ENCODE data around the gene CD22. TPM values are rescaled to one million over a fixed set of nuclear protein-coding genes. Genes with fewer than 3 reads are reported as not detected.

Gene CD22
- total RNA-seq, 1 experiment from 2014 or later = not detected

DNA sequence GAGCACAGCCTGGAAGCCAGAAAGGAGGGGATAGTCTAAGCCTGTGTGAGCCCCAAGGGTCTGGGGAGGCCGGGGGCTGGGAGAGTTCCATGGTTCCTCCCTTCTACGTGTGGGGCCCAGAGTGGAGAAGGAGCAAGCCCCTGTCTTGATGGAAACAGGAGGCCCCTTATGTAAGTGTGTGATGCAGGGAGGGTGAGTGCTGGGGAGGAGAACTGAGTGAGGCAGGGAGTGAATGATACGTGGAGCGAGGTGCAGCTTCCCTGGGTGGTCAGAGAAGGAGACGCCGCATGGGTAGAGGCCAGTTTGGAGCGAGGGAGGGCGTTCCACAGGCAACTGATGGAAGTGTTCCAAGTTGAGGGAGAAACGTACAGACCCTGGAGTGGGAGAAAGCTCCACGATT is 21.1 kb upstream of the CD22 start:
- intact Hi-C loops (cut with micrococcal nuclease; ENCODE audit: unreplicated experiment) = no loop called here
- CTCF ChIA-PET = no interaction called here
- H3K4me1 ChIP-seq (ENCODE audit: insufficient read depth, low read length, poor library complexity, severe bottlenecking) = no peaks in the 10 kb centered on the region
- H3K4me3 ChIP-seq (ENCODE audit: low read depth, low read length, poor library complexity, severe bottlenecking) = no peak overlapping the region
- TF ChIP-seq, protein P1, sequence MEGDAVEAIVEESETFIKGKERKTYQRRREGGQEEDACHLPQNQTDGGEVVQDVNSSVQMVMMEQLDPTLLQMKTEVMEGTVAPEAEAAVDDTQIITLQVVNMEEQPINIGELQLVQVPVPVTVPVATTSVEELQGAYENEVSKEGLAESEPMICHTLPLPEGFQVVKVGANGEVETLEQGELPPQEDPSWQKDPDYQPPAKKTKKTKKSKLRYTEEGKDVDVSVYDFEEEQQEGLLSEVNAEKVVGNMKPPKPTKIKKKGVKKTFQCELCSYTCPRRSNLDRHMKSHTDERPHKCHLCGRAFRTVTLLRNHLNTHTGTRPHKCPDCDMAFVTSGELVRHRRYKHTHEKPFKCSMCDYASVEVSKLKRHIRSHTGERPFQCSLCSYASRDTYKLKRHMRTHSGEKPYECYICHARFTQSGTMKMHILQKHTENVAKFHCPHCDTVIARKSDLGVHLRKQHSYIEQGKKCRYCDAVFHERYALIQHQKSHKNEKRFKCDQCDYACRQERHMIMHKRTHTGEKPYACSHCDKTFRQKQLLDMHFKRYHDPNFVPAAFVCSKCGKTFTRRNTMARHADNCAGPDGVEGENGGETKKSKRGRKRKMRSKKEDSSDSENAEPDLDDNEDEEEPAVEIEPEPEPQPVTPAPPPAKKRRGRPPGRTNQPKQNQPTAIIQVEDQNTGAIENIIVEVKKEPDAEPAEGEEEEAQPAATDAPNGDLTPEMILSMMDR (conservative IDR thresholded peaks at IDR 0.05; ENCODE audit: low read depth, low read length) = no peak
- TF ChIP-seq EZH2 (IDR thresholded peaks at IDR 0.05; ENCODE audit: borderline replicate concordance, low read depth, low read length, poor library complexity, severe bottlenecking) = no peak
- H3K27ac ChIP-seq (ENCODE audit: low read depth, low read length, poor library complexity, severe bottlenecking) = no peak overlapping the region
- POLR2A ChIA-PET (ENCODE audit: low non-redundant PET) = no interaction called here
- no peak for DNase-seq (ENCODE audit: low spot score)
- no peaks in the 10 kb centered on the region for H3K9me3 ChIP-seq (ENCODE audit: low read depth, low read length, poor library complexity, severe bottlenecking)
- no peaks in the 10 kb centered on the region for H3K27me3 ChIP-seq (replicated peaks; ENCODE audit: insufficient read depth, low read depth, low read length, poor library complexity)
- no TSS peak for BruUV-seq (replicated peaks)
- no peaks in the 10 kb centered on the region for H3K36me3 ChIP-seq (ENCODE audit: insufficient read depth, low read length, poor library complexity, severe bottlenecking)

DNA sequence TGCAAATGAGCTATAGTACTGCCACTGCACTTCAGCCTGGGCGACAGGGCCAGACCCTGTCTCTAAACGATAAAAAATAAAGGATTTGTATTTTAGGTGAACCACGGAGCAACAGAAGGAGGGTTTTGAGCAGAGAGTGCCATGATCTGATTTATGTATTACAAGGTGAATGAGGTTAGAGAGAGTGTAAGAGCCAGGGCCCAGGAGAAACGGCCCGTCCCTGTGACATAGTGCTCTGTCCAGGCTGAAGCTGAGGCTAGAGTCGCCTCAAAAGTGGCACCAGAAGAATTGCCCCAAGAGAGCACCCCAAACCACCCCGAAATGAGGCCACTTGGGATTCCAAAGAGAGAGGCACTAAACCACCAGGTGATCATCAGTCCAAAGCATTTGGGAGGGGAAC is 20.1 kb upstream of the CD22 start:
- DNase-seq (ENCODE audit: low spot score) = no peak
- Histone ChIP-seq H3K9me3 (ENCODE audit: low read depth, low read length, poor library complexity, severe bottlenecking) (no peaks in the 10 kb centered on the region), H3K4me3 (ENCODE audit: low read depth, low read length, poor library complexity, severe bottlenecking) (no peak overlapping the region), H3K27ac (ENCODE audit: low read depth, low read length, poor library complexity, severe bottlenecking) (no peak overlapping the region), H3K36me3 (ENCODE audit: insufficient read depth, low read length, poor library complexity, severe bottlenecking) (no peaks in the 10 kb centered on the region), H3K27me3 (replicated peaks; ENCODE audit: insufficient read depth, low read depth, low read length, poor library complexity) (no peaks in the 10 kb centered on the region), H3K4me1 (ENCODE audit: insufficient read depth, low read length, poor library complexity, severe bottlenecking) (no peaks in the 10 kb centered on the region)
- BruUV-seq (replicated peaks) = no TSS peak
- POLR2A ChIA-PET (ENCODE audit: low non-redundant PET) = no interaction called here
- TF ChIP-seq EZH2 (IDR thresholded peaks at IDR 0.05; ENCODE audit: borderline replicate concordance, low read depth, low read length, poor library complexity, severe bottlenecking) = no peak
- TF ChIP-seq, protein P1 (conservative IDR thresholded peaks at IDR 0.05; ENCODE audit: low read depth, low read length) = no peak
- intact Hi-C loops (cut with micrococcal nuclease; ENCODE audit: unreplicated experiment) = no loop called here
- CTCF ChIA-PET = interaction anchor here (0.7 kb wide), 1 partner anchor 248 kb away, joined by 3 read pairs; no protein-coding TSS in a partner anchor

DNA sequence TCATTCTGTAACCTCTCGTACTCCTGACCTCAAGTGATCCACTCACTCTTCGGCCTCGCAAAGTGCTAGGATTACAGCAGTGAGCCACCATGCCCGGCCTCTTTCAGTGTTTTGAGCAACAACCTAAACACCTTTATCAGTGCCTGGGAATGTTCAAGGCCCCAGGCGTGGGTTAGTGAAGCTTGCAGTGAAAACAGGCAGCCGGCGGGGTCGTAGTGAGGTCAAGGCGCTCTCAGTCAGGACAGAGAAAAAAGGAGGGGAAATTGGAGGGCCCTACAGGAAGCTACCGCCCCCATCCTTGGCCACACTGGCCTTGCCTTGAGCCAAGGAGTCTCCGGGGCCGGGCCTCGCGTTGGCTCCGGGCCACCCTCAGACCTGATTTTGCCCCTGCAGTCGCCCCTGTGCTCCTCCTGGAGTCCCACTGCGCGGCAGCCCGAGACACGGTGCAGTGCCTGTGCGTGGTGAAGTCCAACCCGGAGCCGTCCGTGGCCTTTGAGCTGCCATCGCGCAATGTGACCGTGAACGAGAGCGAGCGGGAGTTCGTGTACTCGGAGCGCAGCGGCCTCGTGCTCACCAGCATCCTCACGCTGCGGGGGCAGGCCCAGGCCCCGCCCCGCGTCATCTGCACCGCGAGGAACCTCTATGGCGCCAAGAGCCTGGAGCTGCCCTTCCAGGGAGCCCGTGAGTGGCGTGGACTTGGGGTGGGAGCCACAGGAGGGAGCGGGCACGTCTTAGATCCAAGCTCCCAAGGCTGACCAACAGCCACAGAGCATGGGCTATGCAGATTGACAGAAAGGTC is 19.3 kb upstream of the CD22 start:
- ChIA-PET CTCF (interaction anchor here (0.7 kb wide), 1 partner anchor 247 kb away, joined by 3 read pairs; no protein-coding TSS in a partner anchor), POLR2A (ENCODE audit: low non-redundant PET) (no interaction called here)
- no peaks in the 10 kb centered on the region for H3K36me3 ChIP-seq (ENCODE audit: insufficient read depth, low read length, poor library complexity, severe bottlenecking)
- no peaks in the 10 kb centered on the region for H3K4me1 ChIP-seq (ENCODE audit: insufficient read depth, low read length, poor library complexity, severe bottlenecking)
- no peaks in the 10 kb centered on the region for H3K9me3 ChIP-seq (ENCODE audit: low read depth, low read length, poor library complexity, severe bottlenecking)
- BruUV-seq (replicated peaks) = no TSS peak
- TF ChIP-seq, protein P1 (conservative IDR thresholded peaks at IDR 0.05; ENCODE audit: low read depth, low read length) = no peak
- TF ChIP-seq EZH2 (IDR thresholded peaks at IDR 0.05; ENCODE audit: borderline replicate concordance, low read depth, low read length, poor library complexity, severe bottlenecking) = no peak
- H3K4me3 ChIP-seq (ENCODE audit: low read depth, low read length, poor library complexity, severe bottlenecking) = no peak overlapping the region
- no peak overlapping the region for H3K27ac ChIP-seq (ENCODE audit: low read depth, low read length, poor library complexity, severe bottlenecking)
- DNase-seq (ENCODE audit: low spot score) = no peak
- intact Hi-C loops (cut with micrococcal nuclease; ENCODE audit: unreplicated experiment) = no loop called here
- H3K27me3 ChIP-seq (replicated peaks; ENCODE audit: insufficient read depth, low read depth, low read length, poor library complexity) = no peaks in the 10 kb centered on the region
